GM23338 (cell line): ENCODE results near the gene PLEKHG2.

Experiments used
- CREB1 ChIP-seq: fragments of 250-450 bp; sonication (Bioruptor Pico); IDR thresholded peaks from 2 replicates; pipeline ENCODE4 v1.5.0; 2020; ENCODE audit warnings: low read depth, mild to moderate bottlenecking, moderate library complexity
- EZH2 ChIP-seq: fragments of 200-600 bp; sonication (generic); IDR thresholded peaks from one replicate; pipeline ENCODE4 v1.8.0; 2017; ENCODE audit warnings: antibody characterized with exemption, mild to moderate bottlenecking, low read depth; ENCODE audit not compliant: unreplicated experiment
- POLR2AphosphoS5 ChIP-seq: IDR thresholded peaks from 2 replicates; pipeline ENCODE4 v1.6.1; 2016; ENCODE audit warnings: antibody characterized with exemption, low read depth
- STAT1 ChIP-seq: IDR thresholded peaks from one replicate; pipeline ENCODE4 v1.6.1; 2016; ENCODE audit warnings: antibody characterized with exemption; ENCODE audit not compliant: unreplicated experiment
- TF ChIP-seq, protein P1 (sequence below): IDR thresholded peaks from one replicate; pipeline ENCODE4 v1.6.1; 2018; ENCODE audit warnings: antibody characterized with exemption; ENCODE audit not compliant: unreplicated experiment
- TF ChIP-seq, protein P2 (sequence below), 2 experiments: fragments of 200-600 bp in 1 of 2; sonication (generic) in 1 of 2; conservative IDR thresholded peaks; 2 replicates each; pipeline versions ENCODE4 v1.5.1 to v1.6.1; 2016 to 2017; ENCODE audit warnings: antibody characterized with exemption in 2 of 2, low read depth in 2 of 2, mild to moderate bottlenecking in 2 of 2, moderate library complexity in 1 of 2

DNA sequence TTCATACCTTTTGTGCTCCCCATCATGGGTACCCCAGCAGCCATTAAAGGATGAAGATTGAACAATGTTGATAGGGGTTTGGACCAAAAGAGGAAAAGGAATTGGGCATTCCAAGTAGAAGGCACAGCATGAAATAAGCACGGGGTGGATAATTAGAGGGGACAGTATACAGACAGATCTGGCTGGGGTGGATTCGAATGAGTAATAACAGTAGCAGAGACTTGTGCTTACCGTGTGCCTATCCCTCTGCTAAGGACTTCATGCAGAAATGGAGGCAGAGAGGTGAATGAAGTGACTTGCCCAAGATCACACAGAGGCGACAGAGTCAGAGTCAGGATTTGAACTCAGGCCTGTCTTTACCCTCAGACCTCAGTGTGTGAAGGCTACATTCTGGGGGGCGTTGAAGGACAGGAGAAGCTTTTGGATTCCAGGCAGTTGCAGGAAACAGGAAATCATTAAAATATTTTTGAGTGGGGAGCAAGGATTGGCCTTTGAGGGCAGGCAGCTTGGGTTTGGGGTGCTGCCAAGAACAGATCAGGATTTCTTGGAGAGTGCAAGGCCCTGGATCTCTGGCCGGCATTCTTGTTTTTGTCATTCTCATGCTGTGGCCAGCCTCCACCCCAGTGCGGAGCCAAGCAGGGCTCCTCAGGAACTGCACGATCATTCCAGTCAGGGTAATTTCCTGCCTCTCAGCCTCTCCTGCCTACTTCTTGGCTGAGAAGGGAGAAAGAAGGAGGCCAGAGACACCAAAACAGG lies 40.2 kb upstream of the PLEKHG2 start:
- no peak for TF ChIP-seq EZH2
- TF ChIP-seq, protein P1, sequence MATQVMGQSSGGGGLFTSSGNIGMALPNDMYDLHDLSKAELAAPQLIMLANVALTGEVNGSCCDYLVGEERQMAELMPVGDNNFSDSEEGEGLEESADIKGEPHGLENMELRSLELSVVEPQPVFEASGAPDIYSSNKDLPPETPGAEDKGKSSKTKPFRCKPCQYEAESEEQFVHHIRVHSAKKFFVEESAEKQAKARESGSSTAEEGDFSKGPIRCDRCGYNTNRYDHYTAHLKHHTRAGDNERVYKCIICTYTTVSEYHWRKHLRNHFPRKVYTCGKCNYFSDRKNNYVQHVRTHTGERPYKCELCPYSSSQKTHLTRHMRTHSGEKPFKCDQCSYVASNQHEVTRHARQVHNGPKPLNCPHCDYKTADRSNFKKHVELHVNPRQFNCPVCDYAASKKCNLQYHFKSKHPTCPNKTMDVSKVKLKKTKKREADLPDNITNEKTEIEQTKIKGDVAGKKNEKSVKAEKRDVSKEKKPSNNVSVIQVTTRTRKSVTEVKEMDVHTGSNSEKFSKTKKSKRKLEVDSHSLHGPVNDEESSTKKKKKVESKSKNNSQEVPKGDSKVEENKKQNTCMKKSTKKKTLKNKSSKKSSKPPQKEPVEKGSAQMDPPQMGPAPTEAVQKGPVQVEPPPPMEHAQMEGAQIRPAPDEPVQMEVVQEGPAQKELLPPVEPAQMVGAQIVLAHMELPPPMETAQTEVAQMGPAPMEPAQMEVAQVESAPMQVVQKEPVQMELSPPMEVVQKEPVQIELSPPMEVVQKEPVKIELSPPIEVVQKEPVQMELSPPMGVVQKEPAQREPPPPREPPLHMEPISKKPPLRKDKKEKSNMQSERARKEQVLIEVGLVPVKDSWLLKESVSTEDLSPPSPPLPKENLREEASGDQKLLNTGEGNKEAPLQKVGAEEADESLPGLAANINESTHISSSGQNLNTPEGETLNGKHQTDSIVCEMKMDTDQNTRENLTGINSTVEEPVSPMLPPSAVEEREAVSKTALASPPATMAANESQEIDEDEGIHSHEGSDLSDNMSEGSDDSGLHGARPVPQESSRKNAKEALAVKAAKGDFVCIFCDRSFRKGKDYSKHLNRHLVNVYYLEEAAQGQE = no peak
- TF ChIP-seq, protein P2, sequence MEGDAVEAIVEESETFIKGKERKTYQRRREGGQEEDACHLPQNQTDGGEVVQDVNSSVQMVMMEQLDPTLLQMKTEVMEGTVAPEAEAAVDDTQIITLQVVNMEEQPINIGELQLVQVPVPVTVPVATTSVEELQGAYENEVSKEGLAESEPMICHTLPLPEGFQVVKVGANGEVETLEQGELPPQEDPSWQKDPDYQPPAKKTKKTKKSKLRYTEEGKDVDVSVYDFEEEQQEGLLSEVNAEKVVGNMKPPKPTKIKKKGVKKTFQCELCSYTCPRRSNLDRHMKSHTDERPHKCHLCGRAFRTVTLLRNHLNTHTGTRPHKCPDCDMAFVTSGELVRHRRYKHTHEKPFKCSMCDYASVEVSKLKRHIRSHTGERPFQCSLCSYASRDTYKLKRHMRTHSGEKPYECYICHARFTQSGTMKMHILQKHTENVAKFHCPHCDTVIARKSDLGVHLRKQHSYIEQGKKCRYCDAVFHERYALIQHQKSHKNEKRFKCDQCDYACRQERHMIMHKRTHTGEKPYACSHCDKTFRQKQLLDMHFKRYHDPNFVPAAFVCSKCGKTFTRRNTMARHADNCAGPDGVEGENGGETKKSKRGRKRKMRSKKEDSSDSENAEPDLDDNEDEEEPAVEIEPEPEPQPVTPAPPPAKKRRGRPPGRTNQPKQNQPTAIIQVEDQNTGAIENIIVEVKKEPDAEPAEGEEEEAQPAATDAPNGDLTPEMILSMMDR (conservative IDR thresholded peaks at IDR 0.05; ENCODE audit: low read depth in 2 of 2) = no peak
- TF ChIP-seq CREB1 (CRISPR knock-in tag) = no peak
- TF ChIP-seq STAT1 = no peak
- TF ChIP-seq POLR2AphosphoS5 = no peak
